Mesendoderm (in vitro differentiated cells): Measurements from ENCODE around the gene SESTD1.
"Not testable (repeated sequence)": the region's sequence is repeated elsewhere in the genome, so short reads cannot be mapped to it uniquely, and the experiment has no call there.

ENCODE experiments used
- DNase-seq: peaks from one replicate; pipeline ENCODE4 v3.0.0; 2013
- H2AK5ac ChIP-seq: 2 replicates; pipeline ENCODE4 v1.6.1; 2013; ENCODE audit warnings: low read length, inconsistent platforms
- H2BK120ac ChIP-seq: 2 replicates; pipeline ENCODE4 v1.6.1; 2013; ENCODE audit warnings: low read depth, mild to moderate bottlenecking, low read length, moderate library complexity, mixed read lengths
- H2BK15ac ChIP-seq: replicated peaks from 2 replicates; pipeline ENCODE4 v1.6.1; 2013; ENCODE audit warnings: low read depth, mild to moderate bottlenecking, moderate library complexity
- H2BK5ac ChIP-seq: 2 replicates; pipeline ENCODE4 v1.6.1; 2013; ENCODE audit warnings: low read length, inconsistent platforms
- H3K18ac ChIP-seq: 2 replicates; pipeline ENCODE4 v1.6.1; 2013; ENCODE audit warnings: mild to moderate bottlenecking, low read length, mixed read lengths
- H3K23ac ChIP-seq: one replicate; pipeline ENCODE4 v1.6.1; 2013; ENCODE audit warnings: low read length
- H3K27ac ChIP-seq: 2 replicates; pipeline ENCODE4 v1.5.1; 2013; ENCODE audit warnings: low read depth, mild to moderate bottlenecking, inconsistent platforms, low read length, moderate library complexity
- H3K27me3 ChIP-seq: 2 replicates; pipeline ENCODE4 v1.6.1; 2013; ENCODE audit warnings: low read length, control low read depth, mild to moderate bottlenecking, inconsistent platforms; ENCODE audit not compliant: insufficient read depth, poor library complexity
- H3K36me3 ChIP-seq: 2 replicates; pipeline ENCODE4 v1.6.1; 2013; ENCODE audit warnings: low read length, inconsistent platforms; ENCODE audit not compliant: control insufficient read depth, insufficient read depth
- H3K4ac ChIP-seq: one replicate; pipeline ENCODE4 v1.6.1; 2013; ENCODE audit warnings: low read depth, mild to moderate bottlenecking, low read length, moderate library complexity
- H3K4me1 ChIP-seq: 2 replicates; pipeline ENCODE4 v1.6.1; 2013; ENCODE audit warnings: low read depth, low read length, inconsistent platforms; ENCODE audit not compliant: control insufficient read depth
- H3K4me2 ChIP-seq: 2 replicates; pipeline ENCODE4 v1.6.1; 2013; ENCODE audit warnings: low read length
- H3K4me3 ChIP-seq: 2 replicates; pipeline ENCODE4 v1.5.1; 2013; ENCODE audit warnings: mild to moderate bottlenecking, low read length
- H3K56ac ChIP-seq: one replicate; pipeline ENCODE4 v1.6.1; 2013; ENCODE audit warnings: low read length
- H3K79me1 ChIP-seq: 2 replicates; pipeline ENCODE4 v1.6.1; 2013; ENCODE audit warnings: low read length, inconsistent platforms
- H3K79me2 ChIP-seq: 2 replicates; pipeline ENCODE4 v1.6.1; 2013; ENCODE audit warnings: mild to moderate bottlenecking, low read length; ENCODE audit not compliant: control insufficient read depth, insufficient read depth
- H3K9ac ChIP-seq: 2 replicates; pipeline ENCODE4 v1.6.1; 2013; ENCODE audit warnings: low read length, inconsistent platforms
- H4K5ac ChIP-seq: one replicate; pipeline ENCODE4 v1.6.1; 2013; ENCODE audit warnings: low read length
- H4K8ac ChIP-seq: one replicate; pipeline ENCODE4 v1.6.1; 2013; ENCODE audit warnings: low read depth, mild to moderate bottlenecking, control low read depth, low read length, moderate library complexity
- WGBS: extraction: QIAGEN DNeasy Blood & Tissue Kit; methylation state at CpG from one replicate; pipeline ENCODE4 v1.1.7; 2013; ENCODE audit warnings: low lambda C conversion rate, missing lambda C conversion rate; ENCODE audit not compliant: insufficient coverage; ENCODE audit errors: extremely low coverage; 5-methylcytosine and 5-hydroxymethylcytosine counted together

Gene SESTD1

DNA sequence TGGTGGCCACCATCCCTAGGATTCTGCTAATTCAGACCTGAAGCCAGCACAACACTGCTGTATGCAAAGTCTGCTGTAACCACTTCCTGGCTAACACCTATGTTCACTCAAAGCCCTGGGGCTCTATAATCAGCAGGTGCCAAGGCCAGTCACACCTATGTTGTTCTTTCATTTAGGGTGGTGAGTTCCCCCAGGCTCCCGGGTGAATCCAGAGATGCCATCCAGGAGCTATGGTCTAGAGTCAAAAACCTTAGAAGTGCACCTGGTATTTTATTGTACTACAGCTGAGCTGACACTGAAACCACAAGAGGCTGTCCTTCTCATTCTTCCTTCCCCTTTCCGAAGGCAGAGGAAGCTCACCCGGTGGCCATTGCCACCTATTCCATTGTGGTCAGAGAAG lies 168.5 kb downstream of the SESTD1 start:
- no peak overlapping the region for H2AK5ac ChIP-seq
- H2BK15ac ChIP-seq = no peak overlapping the region
- no peaks in the 10 kb centered on the region for H3K79me2 ChIP-seq
- H3K23ac ChIP-seq = no peak overlapping the region
- H3K56ac ChIP-seq = no peak overlapping the region
- H4K5ac ChIP-seq = no peak overlapping the region
- H3K4me1 ChIP-seq = no peaks in the 10 kb centered on the region
- H3K79me1 ChIP-seq = no peaks in the 10 kb centered on the region
- H3K4me3 ChIP-seq = no peak overlapping the region
- H3K4ac ChIP-seq = no peak overlapping the region
- no peak overlapping the region for H3K4me2 ChIP-seq
- no peak overlapping the region for H2BK120ac ChIP-seq
- no peak overlapping the region for H3K27ac ChIP-seq
- H3K18ac ChIP-seq = no peak overlapping the region
- no peaks in the 10 kb centered on the region for H3K36me3 ChIP-seq
- H4K8ac ChIP-seq = no peak overlapping the region
- DNase-seq = peak; percentile 53
- H3K27me3 ChIP-seq = no peaks in the 10 kb centered on the region
- no CpG with 5 or more reads among the region's 3 CpGs for WGBS
- H2BK5ac ChIP-seq = no peak overlapping the region
- H3K9ac ChIP-seq = no peak overlapping the region

- no CpG with 5 or more reads among the region's 4 CpGs for WGBS
Observed at GRCh38 chr2:179092912-179093311, 171.7 kb downstream of the SESTD1 start.

DNA sequence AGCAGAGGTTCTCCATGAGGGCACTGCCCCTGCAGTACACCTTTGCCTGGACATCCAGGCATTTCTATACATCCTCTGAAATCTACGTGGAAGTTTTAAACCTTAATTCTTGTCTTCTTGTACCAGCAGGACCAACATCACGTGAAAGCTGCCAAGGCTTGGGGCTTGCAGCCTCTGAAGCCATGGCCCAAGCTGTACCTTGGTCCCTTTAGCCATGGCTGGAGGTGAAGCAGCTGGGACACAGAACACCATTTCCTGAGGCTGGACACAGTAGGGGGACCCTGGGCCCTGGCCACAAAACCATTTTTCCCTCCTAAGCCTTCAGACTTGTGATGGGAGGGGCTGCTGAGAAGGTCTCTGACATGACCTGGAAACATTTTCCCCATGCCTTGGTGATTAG lies 181.9 kb downstream of the SESTD1 start:
- H3K27ac ChIP-seq = no peak overlapping the region
- H2BK5ac ChIP-seq = no peak overlapping the region
- H3K79me2 ChIP-seq = no peaks in the 10 kb centered on the region
- no CpG with 5 or more reads among the region's 2 CpGs for WGBS
- no peaks in the 10 kb centered on the region for H3K4me1 ChIP-seq
- no peak overlapping the region for H3K4ac ChIP-seq
- no peak for DNase-seq
- H3K27me3 ChIP-seq = no peaks in the 10 kb centered on the region
- no peak overlapping the region for H2BK15ac ChIP-seq
- no peak overlapping the region for H2AK5ac ChIP-seq
- H4K8ac ChIP-seq = no peak overlapping the region
- H3K4me2 ChIP-seq = no peak overlapping the region
- H3K18ac ChIP-seq = no peak overlapping the region
- no peak overlapping the region for H3K4me3 ChIP-seq
- no peak overlapping the region for H3K23ac ChIP-seq
- no peak overlapping the region for H4K5ac ChIP-seq
- H3K56ac ChIP-seq = no peak overlapping the region
- no peak overlapping the region for H2BK120ac ChIP-seq
- no peaks in the 10 kb centered on the region for H3K36me3 ChIP-seq
- H3K9ac ChIP-seq = no peak overlapping the region
- no peaks in the 10 kb centered on the region for H3K79me1 ChIP-seq

More at GRCh38 chr2:179092912-179093311, 171.7 kb downstream of the SESTD1 start:
- not testable (repeated sequence) for H3K79me2 ChIP-seq, H2AK5ac ChIP-seq, H3K36me3 ChIP-seq, H3K4me2 ChIP-seq, H2BK120ac ChIP-seq, H3K56ac ChIP-seq, H4K8ac ChIP-seq, H3K79me1 ChIP-seq, H3K18ac ChIP-seq, H3K4me3 ChIP-seq, H3K23ac ChIP-seq, H2BK5ac ChIP-seq, DNase-seq, H2BK15ac ChIP-seq, H4K5ac ChIP-seq, H3K9ac ChIP-seq, H3K27me3 ChIP-seq, H3K4me1 ChIP-seq, H3K4ac ChIP-seq, H3K27ac ChIP-seq

- Histone ChIP-seq H3K4me1 (no peaks in the 10 kb centered on the region), H3K36me3 (no peaks in the 10 kb centered on the region), H3K4me2 (no peak overlapping the region), H3K79me1 (no peaks in the 10 kb centered on the region), H2BK15ac (no peak overlapping the region), H3K79me2 (no peaks in the 10 kb centered on the region), H2AK5ac (no peak overlapping the region), H3K27me3 (no peaks in the 10 kb centered on the region), H3K56ac (no peak overlapping the region), H3K4ac (no peak overlapping the region), H4K8ac (no peak overlapping the region), H3K9ac (no peak overlapping the region), H2BK5ac (no peak overlapping the region), H4K5ac (no peak overlapping the region), H3K27ac (no peak overlapping the region), H3K4me3 (no peak overlapping the region), H2BK120ac (no peak overlapping the region), H3K18ac (no peak overlapping the region), H3K23ac (no peak overlapping the region)
- DNase-seq = no peak
Observed at GRCh38 chr2:179081954-179082353, 182.7 kb downstream of the SESTD1 start.

- H3K9ac ChIP-seq = no peak overlapping the region
- H2BK15ac ChIP-seq = no peak overlapping the region
- H3K4me2 ChIP-seq = no peak overlapping the region
- H3K79me2 ChIP-seq = no peaks in the 10 kb centered on the region
- WGBS = no CpG with 5 or more reads among the region's 3 CpGs
- H3K4me1 ChIP-seq = no peaks in the 10 kb centered on the region
- H3K56ac ChIP-seq = no peak overlapping the region
- no peak overlapping the region for H3K18ac ChIP-seq
- no peak overlapping the region for H4K5ac ChIP-seq
- no peaks in the 10 kb centered on the region for H3K27me3 ChIP-seq
- H3K4me3 ChIP-seq = no peak overlapping the region
- H3K27ac ChIP-seq = no peak overlapping the region
- H2BK5ac ChIP-seq = no peak overlapping the region
- H2AK5ac ChIP-seq = no peak overlapping the region
- no peaks in the 10 kb centered on the region for H3K79me1 ChIP-seq
- no peak overlapping the region for H3K23ac ChIP-seq
- no peaks in the 10 kb centered on the region for H3K36me3 ChIP-seq
- no peak overlapping the region for H4K8ac ChIP-seq
- DNase-seq = no peak
- H3K4ac ChIP-seq = no peak overlapping the region
- no peak overlapping the region for H2BK120ac ChIP-seq
Observed at GRCh38 chr2:179072527-179072926, 192.1 kb downstream of the SESTD1 start.

GRCh38 chr2:179071810-179072355 lies 192.7 kb downstream of the SESTD1 start:
- H4K8ac ChIP-seq = no peak overlapping the region
- H4K5ac ChIP-seq = no peak overlapping the region
- H3K56ac ChIP-seq = no peak overlapping the region
- H3K79me1 ChIP-seq = no peaks in the 10 kb centered on the region
- no peak overlapping the region for H2BK5ac ChIP-seq
- no peak overlapping the region for H2AK5ac ChIP-seq
- H3K18ac ChIP-seq = no peak overlapping the region
- H2BK15ac ChIP-seq = no peak overlapping the region
- H3K27ac ChIP-seq = no peak overlapping the region
- no peaks in the 10 kb centered on the region for H3K36me3 ChIP-seq
- no peak overlapping the region for H3K9ac ChIP-seq
- H3K27me3 ChIP-seq = no peaks in the 10 kb centered on the region
- H3K79me2 ChIP-seq = no peaks in the 10 kb centered on the region
- H3K4me3 ChIP-seq = no peak overlapping the region
- H2BK120ac ChIP-seq = no peak overlapping the region
- no peak overlapping the region for H3K23ac ChIP-seq
- H3K4me1 ChIP-seq = no peaks in the 10 kb centered on the region
- H3K4ac ChIP-seq = no peak overlapping the region
- no CpG with 5 or more reads among the region's 3 CpGs for WGBS
- no peak for DNase-seq
- no peak overlapping the region for H3K4me2 ChIP-seq
